Smooth muscle cell (in vitro differentiated cells): ENCODE data around the gene CCDC24. TPM values are rescaled to one million over a fixed set of nuclear protein-coding genes. Genes with fewer than 3 reads are reported as not detected.

Experiments
- DNase-seq: peaks from one replicate; lab custom pipeline; 2025; ENCODE audit not compliant: unreplicated experiment; lab: John Stamatoyannopoulos, UW
- H2AFZ ChIP-seq: fragments of 200-600 bp; sonication (generic); 2 replicates; pipeline ENCODE4 v1.6.0; 2016; ENCODE audit warnings: antibody characterized with exemption, low read depth, mild to moderate bottlenecking
- H3F3A ChIP-seq: fragments of 200-600 bp; sonication (generic); 2 replicates; pipeline ENCODE4 v1.6.0; 2017; ENCODE audit warnings: antibody characterized with exemption, low read depth
- H3K27ac ChIP-seq: fragments of 200-600 bp; sonication (generic); 2 replicates; pipeline ENCODE4 v1.5.1; 2016; ENCODE audit warnings: low read depth, mild to moderate bottlenecking
- H3K27me3 ChIP-seq: fragments of 200-600 bp; sonication (generic); 2 replicates; pipeline ENCODE4 v1.6.1; 2016; ENCODE audit warnings: low read depth, mild to moderate bottlenecking
- H3K36me3 ChIP-seq: fragments of 200-600 bp; sonication (generic); 2 replicates; pipeline ENCODE4 v1.5.1; 2016; ENCODE audit warnings: low read depth
- H3K4me1 ChIP-seq: fragments of 200-600 bp; sonication (generic); 2 replicates; pipeline ENCODE4 v1.5.1; 2016; ENCODE audit warnings: low read depth
- H3K4me2 ChIP-seq: fragments of 200-600 bp; sonication (generic); 2 replicates; pipeline ENCODE4 v1.6.0; 2016; ENCODE audit warnings: mild to moderate bottlenecking
- H3K4me3 ChIP-seq: fragments of 200-600 bp; sonication (generic); 2 replicates; pipeline ENCODE4 v1.5.1; 2016; ENCODE audit warnings: mild to moderate bottlenecking
- H3K79me2 ChIP-seq: fragments of 200-600 bp; sonication (generic); 2 replicates; pipeline ENCODE4 v1.6.0; 2016; ENCODE audit warnings: low read depth, mild to moderate bottlenecking
- H3K9ac ChIP-seq: fragments of 200-600 bp; sonication (generic); 2 replicates; pipeline ENCODE4 v1.6.0; 2016; ENCODE audit warnings: low read depth
- H3K9me3 ChIP-seq: fragments of 200-600 bp; sonication (generic); replicated peaks from 2 replicates; pipeline ENCODE4 v1.5.1; 2016; ENCODE audit warnings: low read depth
- H4K20me1 ChIP-seq: fragments of 200-600 bp; sonication (generic); 2 replicates; pipeline ENCODE4 v1.6.0; 2016; ENCODE audit warnings: low read depth
- WGBS: methylation state at CpG from one replicate; pipeline ENCODE4 v1.1.7; 2016; ENCODE audit warnings: low lambda C conversion rate; 5-methylcytosine and 5-hydroxymethylcytosine counted together
- polyA plus RNA-seq: library from polyadenylated mRNA; unstranded; fragments of >200 nt; fragmentation: Nextera tagmentation; extraction: Ambion mirVana; gene quantifications from 2 replicates; pipeline ENCODE4 v1.2.1, GENCODE V29; 2016
- total RNA-seq: library from RNA; depleted of rRNA; stranded (reverse); fragments of >200 nt; gene quantifications from 2 replicates; pipeline ENCODE4 v1.2.3, GENCODE V29; 2014
- TF ChIP-seq, protein P1 (sequence below): fragments of 200-600 bp; sonication (generic); IDR thresholded peaks from 2 replicates; pipeline ENCODE4 v1.5.1; 2017; ENCODE audit warnings: borderline replicate concordance, mild to moderate bottlenecking, antibody characterized with exemption; ENCODE audit not compliant: insufficient read depth, poor library complexity, severe bottlenecking

CCDC24 gene
- total and polyA plus RNA-seq, 2 experiments from 2014 or later: 6.5 to 11.4 TPM

DNA sequence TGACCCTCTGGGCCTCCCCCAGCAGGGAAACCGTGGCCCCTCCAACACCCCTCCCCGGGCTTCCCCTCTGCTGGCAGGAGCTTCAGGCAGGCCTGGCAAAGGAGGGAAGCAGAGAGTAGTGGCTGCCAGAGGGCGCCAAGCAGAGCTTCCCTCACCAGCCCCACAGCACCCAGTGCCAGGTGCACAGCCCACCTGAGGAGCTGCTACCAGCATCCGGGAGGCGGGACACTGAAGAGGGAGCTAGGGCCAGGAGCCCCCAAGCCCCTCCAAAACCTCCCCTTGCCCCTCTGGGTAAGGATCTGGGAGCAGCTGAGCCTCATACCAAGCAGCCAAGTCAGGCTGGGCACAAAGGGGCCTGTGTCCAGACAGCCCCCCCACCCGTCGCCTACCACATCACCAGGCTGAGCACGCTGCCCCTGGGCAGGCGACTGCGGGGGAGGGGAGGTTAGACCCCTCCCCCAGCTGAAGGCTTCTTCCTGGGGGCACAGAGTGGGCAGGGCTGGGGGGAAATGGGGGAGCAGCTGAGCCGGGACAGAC is 19.6 kb downstream of the CCDC24 start:
- Histone ChIP-seq H3K9ac (no peak overlapping the region), H3K4me1 (peaks cover 7% of the 10 kb centered on the region), H3K27me3 (no peaks in the 10 kb centered on the region), H3K9me3 (no peaks in the 10 kb centered on the region), H3K4me3 (no peak overlapping the region), H3F3A (no peaks in the 10 kb centered on the region), H3K27ac (no peak overlapping the region), H3K36me3 (no peaks in the 10 kb centered on the region), H4K20me1 (peaks cover 5% of the 10 kb centered on the region), H3K4me2 (no peak overlapping the region), H2AFZ (no peak overlapping the region), H3K79me2 (no peaks in the 10 kb centered on the region)
- TF ChIP-seq, protein P1, sequence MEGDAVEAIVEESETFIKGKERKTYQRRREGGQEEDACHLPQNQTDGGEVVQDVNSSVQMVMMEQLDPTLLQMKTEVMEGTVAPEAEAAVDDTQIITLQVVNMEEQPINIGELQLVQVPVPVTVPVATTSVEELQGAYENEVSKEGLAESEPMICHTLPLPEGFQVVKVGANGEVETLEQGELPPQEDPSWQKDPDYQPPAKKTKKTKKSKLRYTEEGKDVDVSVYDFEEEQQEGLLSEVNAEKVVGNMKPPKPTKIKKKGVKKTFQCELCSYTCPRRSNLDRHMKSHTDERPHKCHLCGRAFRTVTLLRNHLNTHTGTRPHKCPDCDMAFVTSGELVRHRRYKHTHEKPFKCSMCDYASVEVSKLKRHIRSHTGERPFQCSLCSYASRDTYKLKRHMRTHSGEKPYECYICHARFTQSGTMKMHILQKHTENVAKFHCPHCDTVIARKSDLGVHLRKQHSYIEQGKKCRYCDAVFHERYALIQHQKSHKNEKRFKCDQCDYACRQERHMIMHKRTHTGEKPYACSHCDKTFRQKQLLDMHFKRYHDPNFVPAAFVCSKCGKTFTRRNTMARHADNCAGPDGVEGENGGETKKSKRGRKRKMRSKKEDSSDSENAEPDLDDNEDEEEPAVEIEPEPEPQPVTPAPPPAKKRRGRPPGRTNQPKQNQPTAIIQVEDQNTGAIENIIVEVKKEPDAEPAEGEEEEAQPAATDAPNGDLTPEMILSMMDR: no peak
- 92% methylated on average over 11 of the region's 11 CpGs for WGBS
- DNase-seq: no peak

DNA sequence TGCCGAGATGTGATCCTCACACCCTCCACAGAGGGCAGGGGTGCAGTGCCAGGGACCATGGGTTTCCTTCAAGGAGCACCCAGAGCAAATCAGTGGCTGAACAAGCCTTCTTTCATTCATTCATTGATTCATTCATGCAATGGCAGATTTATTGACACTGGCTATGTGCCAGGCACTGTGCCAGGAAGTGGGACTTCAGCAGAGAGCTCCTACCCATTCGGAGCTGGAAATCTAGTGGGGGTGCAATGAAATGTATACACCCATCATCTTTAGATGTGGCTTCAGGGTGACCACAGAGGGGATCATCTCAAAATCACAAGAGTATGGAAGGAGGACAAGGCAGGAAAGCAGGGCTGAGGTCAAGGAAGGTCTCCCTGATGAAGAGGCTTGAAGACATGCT is 21.0 kb downstream of the CCDC24 start:
- TF ChIP-seq, protein P1: no peak
- peaks cover 7% of the 10 kb centered on the region for H3K4me1 ChIP-seq
- H3K4me3 ChIP-seq: no peak overlapping the region
- WGBS: 78% methylated on average over 2 of the region's 2 CpGs
- H3K4me2 ChIP-seq: no peak overlapping the region
- peaks cover 5% of the 10 kb centered on the region for H4K20me1 ChIP-seq
- no peaks in the 10 kb centered on the region for H3K36me3 ChIP-seq
- no peak overlapping the region for H2AFZ ChIP-seq
- H3K79me2 ChIP-seq: no peaks in the 10 kb centered on the region
- no peaks in the 10 kb centered on the region for H3K9me3 ChIP-seq
- H3F3A ChIP-seq: no peaks in the 10 kb centered on the region
- no peaks in the 10 kb centered on the region for H3K27me3 ChIP-seq
- DNase-seq: no peak
- H3K27ac ChIP-seq: no peak overlapping the region
- no peak overlapping the region for H3K9ac ChIP-seq

DNA sequence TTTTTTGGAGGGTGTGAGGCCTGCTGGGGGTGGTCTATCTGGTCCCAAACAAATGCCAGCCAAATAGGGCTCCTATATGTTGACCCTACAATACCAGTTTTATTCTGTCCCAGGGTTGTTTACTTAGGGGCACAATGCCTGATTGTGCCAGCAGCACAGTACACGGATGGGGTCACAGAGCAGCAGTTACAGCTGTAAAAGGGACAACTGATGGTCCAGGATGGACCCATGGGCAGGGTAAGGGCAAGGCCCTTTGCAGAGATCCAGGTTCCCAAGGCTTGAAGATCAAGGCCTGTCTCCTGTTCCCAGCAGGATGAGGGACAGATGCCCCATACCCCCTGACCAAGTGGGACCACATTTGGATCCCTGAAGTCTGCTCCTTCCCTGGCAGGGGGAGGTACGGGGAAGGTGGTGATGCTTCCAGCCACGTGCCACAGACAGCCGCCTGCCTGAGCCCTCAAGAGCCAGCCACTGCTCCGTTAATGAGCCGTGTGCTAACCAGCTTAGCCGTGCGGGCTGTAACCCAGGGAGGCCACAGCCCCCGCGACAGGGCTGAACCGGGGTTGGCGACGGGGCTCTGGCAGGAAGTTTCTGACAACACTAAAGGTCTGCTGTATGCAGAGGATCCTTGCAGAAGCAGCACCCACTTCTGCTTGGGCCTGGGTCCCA is 21.7 kb downstream of the CCDC24 start:
- H3K4me1 ChIP-seq: peaks cover 7% of the 10 kb centered on the region
- H2AFZ ChIP-seq: no peak overlapping the region
- H3K4me3 ChIP-seq: no peak overlapping the region
- no peak overlapping the region for H3K4me2 ChIP-seq
- H4K20me1 ChIP-seq: peaks cover 5% of the 10 kb centered on the region
- no peaks in the 10 kb centered on the region for H3K9me3 ChIP-seq
- no peaks in the 10 kb centered on the region for H3K79me2 ChIP-seq
- no peak overlapping the region for H3K9ac ChIP-seq
- no peaks in the 10 kb centered on the region for H3F3A ChIP-seq
- TF ChIP-seq, protein P1: no peak
- 58% methylated on average over 13 of the region's 13 CpGs for WGBS
- no peak overlapping the region for H3K27ac ChIP-seq
- H3K36me3 ChIP-seq: no peaks in the 10 kb centered on the region
- DNase-seq: no peak
- H3K27me3 ChIP-seq: no peaks in the 10 kb centered on the region

DNA sequence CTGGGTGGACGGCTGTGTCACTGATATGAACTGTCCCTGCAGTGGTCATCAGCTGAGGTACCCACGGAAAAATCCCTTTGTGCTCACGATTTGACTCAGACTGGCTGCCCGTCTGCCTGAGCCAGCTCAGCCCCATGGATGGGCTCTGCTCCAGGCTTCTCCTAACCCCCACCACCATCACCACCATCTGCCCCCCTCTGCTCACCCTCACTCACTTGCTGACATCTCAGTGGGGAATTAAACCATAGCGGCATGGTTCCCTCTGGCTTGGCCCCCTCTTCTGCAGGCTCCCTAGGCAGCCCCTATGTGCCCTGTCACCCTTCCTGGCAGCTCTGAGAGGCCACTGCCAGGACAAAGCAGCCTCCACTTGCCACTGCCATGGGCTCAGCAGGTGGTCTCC is 22.6 kb downstream of the CCDC24 start:
- H3K4me1 ChIP-seq: peaks cover 7% of the 10 kb centered on the region
- no peaks in the 10 kb centered on the region for H3K27me3 ChIP-seq
- peaks cover 5% of the 10 kb centered on the region for H4K20me1 ChIP-seq
- no peaks in the 10 kb centered on the region for H3F3A ChIP-seq
- no peak overlapping the region for H3K9ac ChIP-seq
- H3K27ac ChIP-seq: no peak overlapping the region
- no peak overlapping the region for H2AFZ ChIP-seq
- H3K9me3 ChIP-seq: no peaks in the 10 kb centered on the region
- no peaks in the 10 kb centered on the region for H3K79me2 ChIP-seq
- TF ChIP-seq, protein P1: no peak
- DNase-seq: no peak
- WGBS: 45% methylated on average over 5 of the region's 5 CpGs
- H3K4me3 ChIP-seq: no peak overlapping the region
- no peak overlapping the region for H3K4me2 ChIP-seq
- no peaks in the 10 kb centered on the region for H3K36me3 ChIP-seq
